SU-DHL-6 (cell line): ENCODE data around the gene PRLR.

Source experiments
- H2AFZ ChIP-seq: fragments of 200-600 bp; sonication (generic); 2 replicates; pipeline ENCODE4 v1.6.1; 2014; ENCODE audit warnings: low read depth, mild to moderate bottlenecking, moderate library complexity, mixed read lengths, antibody characterized with exemption, low read length; ENCODE audit not compliant: severe bottlenecking
- H3F3A ChIP-seq: fragments of 200-600 bp; shearing (Covaris generic); 2 replicates; pipeline ENCODE4 v1.6.0; 2016; ENCODE audit warnings: antibody characterized with exemption, mild to moderate bottlenecking; ENCODE audit not compliant: insufficient read depth
- H3K27ac ChIP-seq: fragments of 200-600 bp; sonication (generic); 2 replicates; pipeline ENCODE4 v1.5.1; 2016; ENCODE audit warnings: low read depth, mild to moderate bottlenecking, low read length, moderate library complexity, mixed read lengths
- H3K27me3 ChIP-seq: fragments of 200-600 bp; sonication (generic), shearing (Covaris generic); 2 replicates; pipeline ENCODE4 v1.6.0; 2014; ENCODE audit warnings: mild to moderate bottlenecking, low read length
- H3K36me3 ChIP-seq: fragments of 200-600 bp; sonication (generic); 2 replicates; pipeline ENCODE4 v1.6.1; 2014; ENCODE audit warnings: mild to moderate bottlenecking, low read length, mixed read lengths
- H3K4me2 ChIP-seq: fragments of 300-600, 200-600 bp; shearing (Covaris generic), sonication (generic); 2 replicates; pipeline ENCODE4 v1.6.0; 2014; ENCODE audit warnings: low read length, low read depth, mild to moderate bottlenecking; ENCODE audit not compliant: poor library complexity, severe bottlenecking
- H3K4me3 ChIP-seq: fragments of 200-600 bp; sonication (generic); 2 replicates; pipeline ENCODE4 v1.5.1; 2014; ENCODE audit warnings: antibody characterized with exemption, low read length, mild to moderate bottlenecking, mixed read lengths; ENCODE audit not compliant: insufficient read depth, poor library complexity, severe bottlenecking
- H3K79me2 ChIP-seq: fragments of 200-600 bp; sonication (generic); 2 replicates; pipeline ENCODE4 v1.6.1; 2014; ENCODE audit warnings: mild to moderate bottlenecking, low read length, moderate library complexity; ENCODE audit not compliant: insufficient read depth
- H3K9ac ChIP-seq: fragments of 200-600 bp; sonication (generic); 2 replicates; pipeline ENCODE4 v1.7.0; 2014; ENCODE audit warnings: mild to moderate bottlenecking, low read length
- H3K9me2 ChIP-seq: fragments of 200-600 bp; sonication (generic); replicated peaks from 2 replicates; pipeline ENCODE4 v1.6.1; 2014; ENCODE audit warnings: low read length; ENCODE audit not compliant: insufficient read depth
- H3K9me3 ChIP-seq: fragments of 200-600 bp; sonication (generic); 2 replicates; pipeline ENCODE4 v1.6.1; 2014; ENCODE audit warnings: low read length, mixed read lengths; ENCODE audit not compliant: insufficient read depth
- H4K20me1 ChIP-seq: fragments of 200-600 bp; sonication (generic); 2 replicates; pipeline ENCODE4 v1.6.1; 2014; ENCODE audit warnings: low read depth, mild to moderate bottlenecking, antibody characterized with exemption, low read length, moderate library complexity, mixed read lengths
- EZH2phosphoT487 ChIP-seq: fragments of 200-600 bp; sonication (generic), shearing (Covaris generic); conservative IDR thresholded peaks from 2 replicates; pipeline ENCODE4 v1.6.1; 2018; ENCODE audit warnings: mild to moderate bottlenecking, antibody characterized with exemption, low read length, moderate library complexity, mixed read lengths
- TF ChIP-seq, protein P1 (sequence below): fragments of 200-600 bp; sonication (generic); IDR thresholded peaks from one replicate; pipeline ENCODE4 v1.5.1; 2017; ENCODE audit warnings: antibody characterized with exemption, mild to moderate bottlenecking, low read length, moderate library complexity; ENCODE audit not compliant: insufficient read depth, poor library complexity, severe bottlenecking

The PRLR gene

DNA sequence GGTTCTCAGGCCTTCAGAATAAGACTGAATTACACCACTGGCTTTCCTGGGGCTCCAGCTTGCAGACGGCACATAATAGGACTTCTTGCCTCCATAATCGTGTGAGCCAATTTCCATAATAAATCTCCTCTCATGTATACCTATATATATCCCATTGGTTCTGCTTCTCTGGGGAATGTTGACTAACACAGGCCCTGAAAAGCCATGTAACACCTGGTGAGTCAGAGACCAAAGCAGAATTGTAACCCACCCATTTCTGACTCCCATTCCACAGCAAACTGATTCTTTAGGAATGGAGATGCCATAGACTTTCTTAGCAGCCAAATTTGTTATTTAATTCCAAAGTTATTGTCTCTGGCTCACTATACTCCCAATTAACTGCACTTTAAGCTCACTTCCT, 97.1 kb downstream of the PRLR start:
- Histone ChIP-seq H4K20me1 (no peaks in the 10 kb centered on the region), H3K27me3 (no peaks in the 10 kb centered on the region), H3K27ac (no peak overlapping the region), H3F3A (no peaks in the 10 kb centered on the region), H3K79me2 (no peaks in the 10 kb centered on the region), H3K9me3 (no peaks in the 10 kb centered on the region), H2AFZ (no peak overlapping the region), H3K9ac (no peak overlapping the region), H3K36me3 (no peaks in the 10 kb centered on the region), H3K9me2 (no peaks in the 10 kb centered on the region), H3K4me2 (no peak overlapping the region), H3K4me3 (no peak overlapping the region)
- no peak for TF ChIP-seq EZH2phosphoT487
- TF ChIP-seq, protein P1, sequence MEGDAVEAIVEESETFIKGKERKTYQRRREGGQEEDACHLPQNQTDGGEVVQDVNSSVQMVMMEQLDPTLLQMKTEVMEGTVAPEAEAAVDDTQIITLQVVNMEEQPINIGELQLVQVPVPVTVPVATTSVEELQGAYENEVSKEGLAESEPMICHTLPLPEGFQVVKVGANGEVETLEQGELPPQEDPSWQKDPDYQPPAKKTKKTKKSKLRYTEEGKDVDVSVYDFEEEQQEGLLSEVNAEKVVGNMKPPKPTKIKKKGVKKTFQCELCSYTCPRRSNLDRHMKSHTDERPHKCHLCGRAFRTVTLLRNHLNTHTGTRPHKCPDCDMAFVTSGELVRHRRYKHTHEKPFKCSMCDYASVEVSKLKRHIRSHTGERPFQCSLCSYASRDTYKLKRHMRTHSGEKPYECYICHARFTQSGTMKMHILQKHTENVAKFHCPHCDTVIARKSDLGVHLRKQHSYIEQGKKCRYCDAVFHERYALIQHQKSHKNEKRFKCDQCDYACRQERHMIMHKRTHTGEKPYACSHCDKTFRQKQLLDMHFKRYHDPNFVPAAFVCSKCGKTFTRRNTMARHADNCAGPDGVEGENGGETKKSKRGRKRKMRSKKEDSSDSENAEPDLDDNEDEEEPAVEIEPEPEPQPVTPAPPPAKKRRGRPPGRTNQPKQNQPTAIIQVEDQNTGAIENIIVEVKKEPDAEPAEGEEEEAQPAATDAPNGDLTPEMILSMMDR, result no peak

DNA sequence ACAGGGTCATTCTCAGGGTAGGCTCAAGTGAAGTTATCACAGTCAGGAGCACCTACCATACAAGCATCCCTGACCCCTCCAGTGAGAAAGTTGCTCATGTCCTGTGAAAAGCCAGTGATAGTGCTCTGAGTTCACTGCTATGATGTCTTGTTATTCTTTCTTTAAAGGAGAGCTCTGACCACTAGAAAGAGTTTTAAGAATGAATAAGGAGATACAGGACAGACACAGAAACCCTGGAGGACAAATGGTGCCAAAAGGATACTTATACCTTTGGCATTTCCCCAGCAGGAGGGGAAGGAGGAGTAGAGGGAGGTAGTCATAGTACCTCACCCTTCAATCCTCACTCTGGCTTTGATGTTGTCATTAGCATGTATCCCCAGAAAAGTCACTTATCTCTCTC, 98.6 kb downstream of the PRLR start:
- Histone ChIP-seq H3K27me3 (no peaks in the 10 kb centered on the region), H3K9me2 (no peaks in the 10 kb centered on the region), H3K9ac (no peak overlapping the region), H3K4me3 (no peak overlapping the region), H3F3A (no peaks in the 10 kb centered on the region), H3K9me3 (no peaks in the 10 kb centered on the region), H2AFZ (no peak overlapping the region), H3K36me3 (no peaks in the 10 kb centered on the region), H3K4me2 (no peak overlapping the region), H3K27ac (no peak overlapping the region), H4K20me1 (no peaks in the 10 kb centered on the region), H3K79me2 (no peaks in the 10 kb centered on the region)
- TF ChIP-seq EZH2phosphoT487, result no peak
- TF ChIP-seq, protein P1, result no peak

DNA sequence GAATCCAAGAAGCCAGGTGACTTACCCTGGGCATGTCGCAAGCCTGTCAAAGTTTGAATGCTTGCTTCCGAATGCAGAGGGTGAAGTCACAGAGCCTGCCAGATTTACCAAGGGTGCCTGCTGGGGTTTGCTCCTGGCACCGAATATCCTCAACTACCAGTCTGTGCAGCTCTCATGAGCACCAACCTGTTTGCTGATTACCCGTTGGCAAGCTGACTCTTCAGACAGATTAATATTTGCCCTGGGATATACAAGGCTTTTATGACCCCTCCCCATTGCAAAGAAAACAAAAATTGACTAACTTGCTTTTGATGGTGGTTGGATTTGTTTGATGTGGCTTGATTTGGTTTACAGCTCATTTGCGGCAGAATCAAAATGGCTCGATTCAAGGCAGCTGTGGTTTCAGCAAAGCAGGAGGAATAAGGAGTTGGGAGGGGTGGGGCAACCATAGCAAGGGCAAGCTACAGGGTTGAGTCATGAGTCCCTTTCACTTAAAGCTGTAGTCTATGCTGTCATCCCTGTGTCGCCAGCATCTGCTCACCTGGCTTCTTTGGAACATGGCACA, 100.3 kb downstream of the PRLR start:
- Histone ChIP-seq H3K27ac (no peak overlapping the region), H3K9me3 (no peaks in the 10 kb centered on the region), H2AFZ (no peak overlapping the region), H3K27me3 (no peaks in the 10 kb centered on the region), H3F3A (no peaks in the 10 kb centered on the region), H3K4me3 (no peak overlapping the region), H3K9ac (no peak overlapping the region), H4K20me1 (no peaks in the 10 kb centered on the region), H3K36me3 (no peaks in the 10 kb centered on the region), H3K79me2 (no peaks in the 10 kb centered on the region), H3K9me2 (no peaks in the 10 kb centered on the region), H3K4me2 (no peak overlapping the region)
- TF ChIP-seq EZH2phosphoT487, result no peak
- TF ChIP-seq, protein P1, result no peak
